ENCODE results near the gene BABAM2. TPM values are rescaled to one million over a fixed set of nuclear protein-coding genes. Genes with fewer than 3 reads are reported as not detected.
"Not testable (repeated sequence)": the region's sequence is repeated elsewhere in the genome, so short reads cannot be mapped to it uniquely, and the experiment has no call there.

BABAM2 gene
- total RNA-seq, result 10 to 100 TPM; 39.1 to 43.1 TPM
- long read RNA-seq, donor 1, transcript BABAM2-204 (12 exons, 1,657 nt), result major isoform, 9 of 22 reads
- long read RNA-seq, donor 1, partial matches to known transcripts, result 0 of 22 reads
- long read RNA-seq, donor 1, other reads (novel, unspliced or antisense), result 8 of 22 reads
- long read RNA-seq, donor 2, transcript BABAM2-204 (12 exons, 1,657 nt), result major isoform, 53 of 94 reads
- long read RNA-seq, donor 2, partial matches to known transcripts, result 8 of 94 reads
- long read RNA-seq, donor 2, other reads (novel, unspliced or antisense), result 21 of 94 reads

DNA sequence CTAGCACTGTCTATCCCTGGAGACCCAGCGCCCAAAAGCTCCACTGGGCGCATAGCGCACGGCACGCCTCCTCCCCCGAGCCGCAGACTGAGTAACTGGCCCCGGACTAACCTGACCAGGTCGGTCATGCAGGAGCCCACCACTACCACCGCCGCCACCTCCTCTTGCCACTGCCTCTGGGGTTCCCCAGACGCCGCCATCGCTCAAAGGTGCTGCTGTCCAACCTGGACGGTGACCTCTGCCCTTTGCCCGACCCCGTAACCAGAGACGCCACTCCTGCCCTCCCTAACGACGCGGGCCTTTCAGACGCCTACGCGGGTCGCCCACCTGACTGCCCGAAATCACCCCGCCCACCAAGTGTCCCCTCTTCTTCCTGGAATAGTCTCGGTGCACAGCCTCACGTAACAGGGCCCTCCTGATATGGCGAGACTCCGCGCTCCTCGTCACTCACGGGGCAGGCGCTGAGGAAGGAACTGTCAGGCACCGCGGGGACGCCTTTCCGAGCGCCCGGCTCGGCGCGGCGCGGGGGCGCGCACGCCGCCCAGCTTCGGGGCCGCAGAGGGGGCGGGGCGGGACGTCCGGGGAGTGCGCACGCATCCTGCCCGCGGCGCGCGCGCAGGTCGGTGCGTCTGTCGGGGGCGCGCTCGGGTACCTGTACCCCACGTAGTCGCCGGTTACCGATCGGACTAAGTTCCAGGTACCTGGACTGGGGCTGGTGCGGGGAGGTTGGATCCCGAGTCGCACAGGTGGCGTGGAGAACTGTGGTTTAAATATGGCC lies at the start of gene BABAM2, which contains the start of gene RBKS:
Gene BABAM2, plus strand, starts transcription at position 584 of the 778 bp plus-strand sequence. CDS start 3,828 bp downstream, outside the sequence.
Gene RBKS, minus strand, starts transcription at position 242 of the 778 bp plus-strand sequence. Its CDS starts 42 bp downstream, at position 200.
- intact Hi-C loops (cut with DNase I), result loop anchor here in 1 of 2 donors (10.0 kb wide), 1 partner anchor 504 kb away; the partner anchor contains the start of gene FOSL2
- DNase-seq (ENCODE audit: low spot score), result peak; percentile 96

DNA sequence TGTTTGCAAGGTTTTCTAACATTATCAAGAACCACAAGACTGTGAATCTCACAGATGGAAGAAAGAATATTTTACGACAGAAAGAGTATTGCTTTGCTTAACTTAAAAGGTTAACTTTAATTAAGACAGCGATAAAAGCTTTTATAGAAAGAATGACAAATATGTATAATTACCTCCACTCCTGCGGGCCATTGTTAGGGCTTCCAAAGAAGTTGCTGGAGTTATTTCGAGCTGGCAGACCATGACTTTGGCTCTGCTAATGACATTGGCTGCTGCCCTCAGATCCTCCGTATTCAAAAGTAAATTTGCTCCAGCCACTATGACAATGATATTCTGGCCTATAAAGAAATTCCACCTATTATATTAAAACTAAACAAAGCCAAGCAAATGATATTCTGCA lies 47.6 kb upstream of the BABAM2 start:
- DNase-seq (ENCODE audit: low spot score), result no peak
- intact Hi-C loops (cut with DNase I), result no loop called here

DNA sequence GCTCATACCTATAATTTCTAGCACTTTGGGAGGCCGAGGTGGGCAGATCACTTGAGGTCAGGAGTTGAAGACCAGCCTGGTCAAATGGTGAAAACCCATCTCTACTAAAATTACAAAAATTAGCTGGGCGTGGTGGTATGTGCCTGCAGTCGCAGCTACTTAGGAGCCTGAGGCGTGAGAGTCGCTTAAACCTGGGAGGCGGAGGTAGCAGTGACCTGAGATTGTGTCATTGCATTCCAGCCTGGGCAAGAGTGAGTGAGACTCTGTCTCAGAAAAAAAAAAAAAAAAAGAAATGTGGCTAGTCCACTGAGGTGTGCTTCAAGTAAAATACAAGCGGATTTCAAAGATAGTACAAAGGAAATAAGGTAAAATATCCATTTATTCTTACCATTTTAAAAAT lies 46.5 kb upstream of the BABAM2 start:
- DNase-seq (ENCODE audit: low spot score), result no peak
- intact Hi-C loops (cut with DNase I), result no loop called here

DNA sequence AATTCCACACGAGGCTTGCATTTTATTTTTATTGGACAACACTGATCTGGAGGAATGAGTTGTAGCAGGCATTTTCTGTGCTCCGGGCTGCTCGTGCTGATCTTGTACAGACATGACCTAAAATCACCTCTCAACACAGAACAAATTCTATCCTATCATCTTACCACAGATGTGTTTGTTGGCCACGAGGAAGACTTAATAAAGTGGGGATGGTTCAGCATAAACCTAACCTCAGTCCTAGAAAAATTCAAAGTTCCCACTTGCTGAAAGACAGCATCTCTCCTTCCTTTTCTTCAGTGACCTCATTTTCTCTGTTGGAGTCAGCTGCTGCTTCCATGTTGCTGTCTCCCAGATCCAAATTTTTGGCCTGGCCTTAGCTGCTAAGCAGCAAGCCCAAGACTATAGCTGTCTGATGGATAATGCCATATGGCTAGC lies 45.7 kb upstream of the BABAM2 start:
- intact Hi-C loops (cut with DNase I), result no loop called here
- DNase-seq (ENCODE audit: low spot score), result no peak

DNA sequence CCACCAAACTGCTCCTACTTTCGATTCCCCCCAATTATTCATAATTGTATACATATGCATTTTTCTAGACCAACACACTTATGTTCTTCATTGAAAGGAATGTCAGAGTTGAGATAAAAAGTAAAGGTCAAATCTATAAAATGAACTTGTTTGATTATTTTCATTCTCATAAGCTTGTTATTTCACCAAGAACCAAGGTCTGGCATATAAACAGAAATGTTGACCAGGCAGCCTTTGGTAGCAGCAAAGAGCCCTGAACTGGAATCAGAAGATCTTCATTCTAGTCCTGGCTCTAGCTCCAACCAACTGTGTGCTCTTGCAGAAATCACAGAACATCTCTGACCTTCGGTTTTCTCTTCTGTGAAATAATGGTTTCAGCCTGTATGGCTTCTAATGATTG lies 43.2 kb upstream of the BABAM2 start:
- DNase-seq (ENCODE audit: low spot score), result no peak
- intact Hi-C loops (cut with DNase I), result no loop called here

DNA sequence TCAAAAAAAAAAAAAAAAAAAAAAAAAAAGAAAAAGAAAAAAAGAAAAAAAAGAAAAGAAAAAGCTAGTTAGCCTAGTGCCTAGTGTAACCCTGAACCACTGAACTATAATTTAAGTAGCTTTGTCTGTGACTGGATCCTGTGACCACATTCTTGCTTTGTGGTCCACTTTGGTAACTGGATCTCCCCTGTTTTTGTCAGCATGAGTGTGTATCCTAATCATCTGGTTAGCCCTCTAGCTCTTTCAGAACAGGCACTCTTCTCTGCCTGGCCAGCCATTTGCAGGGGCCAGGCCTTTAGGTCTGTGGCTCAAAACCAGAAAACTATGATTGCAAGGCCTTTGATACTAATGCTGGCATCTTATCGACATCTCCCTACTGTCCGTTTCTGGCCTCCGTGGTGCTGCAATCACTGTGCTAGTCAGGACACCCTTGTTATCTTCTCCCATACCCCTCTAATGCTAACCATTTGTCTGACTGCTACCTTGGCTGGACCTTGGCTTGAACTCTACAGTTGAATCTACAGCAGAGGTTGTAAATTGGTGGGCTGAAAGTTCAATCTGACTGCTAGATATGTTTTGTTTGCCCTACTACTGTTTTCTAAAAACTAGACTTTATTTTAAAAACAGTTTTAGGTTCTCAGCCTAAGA lies 40.8 kb upstream of the BABAM2 start:
- no peak for DNase-seq (ENCODE audit: low spot score)
- intact Hi-C loops (cut with DNase I), result no loop called here

DNA sequence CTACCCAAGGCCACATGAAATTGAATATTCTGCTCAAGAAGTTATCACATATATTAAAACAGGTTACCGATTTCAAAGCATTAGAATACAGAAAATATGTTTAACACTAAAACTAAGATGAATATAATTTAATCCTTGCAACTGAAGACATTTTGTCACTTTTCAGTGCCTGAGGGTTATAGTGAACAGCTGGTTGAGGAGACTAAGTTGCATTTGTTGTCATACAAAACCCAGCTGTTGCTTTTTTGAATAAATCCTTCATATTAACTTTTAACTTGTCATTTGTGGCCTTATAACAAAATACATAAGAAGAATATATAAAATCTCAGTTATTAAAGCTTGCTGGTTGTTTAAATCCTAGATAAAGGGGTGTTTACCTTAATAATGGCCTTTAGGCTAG lies 37.8 kb upstream of the BABAM2 start:
- intact Hi-C loops (cut with DNase I), result no loop called here
- no peak for DNase-seq (ENCODE audit: low spot score)

DNA sequence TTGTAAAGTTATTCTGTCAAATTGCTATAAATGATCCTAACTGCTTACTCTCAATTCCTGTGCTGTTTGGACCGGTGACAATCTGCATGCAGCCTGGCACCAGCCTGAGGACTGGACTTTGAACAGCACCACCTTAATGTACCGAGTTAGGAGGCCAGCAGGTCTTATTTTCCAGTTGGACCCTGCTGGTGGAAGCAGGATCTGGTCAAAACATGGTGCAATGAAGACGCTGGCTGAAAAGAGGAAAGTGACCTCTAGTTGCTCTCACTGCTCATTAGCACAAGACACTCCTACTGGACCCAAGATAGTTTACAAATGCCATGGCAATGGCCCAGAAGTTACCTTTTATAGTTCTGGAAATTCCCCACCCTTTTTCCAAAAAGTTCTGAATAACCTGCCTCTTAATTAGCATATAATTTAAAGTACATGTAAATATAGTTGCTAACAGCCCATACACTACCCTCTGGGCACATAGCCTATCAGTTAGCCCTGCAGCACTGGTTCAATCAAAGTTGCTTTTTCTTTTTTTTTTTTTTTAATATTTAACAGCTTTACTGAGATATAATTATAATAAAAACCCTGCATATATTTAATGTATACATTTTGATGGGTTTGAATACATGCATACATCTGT lies 36.2 kb upstream of the BABAM2 start:
- no peak for DNase-seq (ENCODE audit: low spot score)
- intact Hi-C loops (cut with DNase I), result no loop called here

DNA sequence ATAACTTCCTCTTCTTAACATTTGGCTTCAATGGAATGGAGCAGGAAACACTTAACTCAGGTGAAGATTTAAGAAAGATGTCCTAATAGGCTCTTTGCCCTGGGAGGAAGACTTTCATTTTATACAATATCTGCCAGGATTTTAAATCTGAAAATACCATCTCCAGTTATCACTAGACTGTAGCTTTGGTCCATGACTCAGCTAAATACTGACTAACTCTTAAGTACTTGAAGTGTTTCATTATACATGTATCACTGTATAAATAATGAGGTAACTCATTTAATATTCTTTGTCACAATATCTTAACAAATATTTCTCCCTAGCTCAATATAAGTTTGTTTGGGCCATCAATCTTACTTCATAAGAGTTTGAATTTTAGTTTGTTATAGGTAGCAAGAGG lies 35.1 kb upstream of the BABAM2 start:
- intact Hi-C loops (cut with DNase I), result loop anchor here in 1 of 2 donors (5.0 kb wide), 2 partner anchors 92 to 93 kb away; no protein-coding TSS in a partner anchor

DNA sequence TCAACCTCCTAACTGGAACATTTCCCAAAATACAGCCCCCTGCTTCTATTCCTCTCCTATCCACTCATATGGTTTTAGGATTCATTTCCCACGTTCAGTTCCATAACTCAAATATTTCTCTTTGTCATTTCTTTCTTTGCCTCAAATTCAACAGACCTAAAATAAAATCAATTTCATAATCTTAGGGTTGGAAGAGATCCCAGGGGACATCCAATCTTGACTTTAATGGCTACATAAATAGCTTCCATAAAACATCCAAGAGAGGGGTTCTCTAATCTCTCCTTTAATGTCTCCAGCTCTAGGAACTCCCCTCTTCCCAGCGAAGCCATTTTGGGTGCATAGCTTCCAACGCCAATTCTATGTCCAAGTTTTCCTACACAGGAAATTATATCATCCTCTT lies 34.1 kb upstream of the BABAM2 start:
- intact Hi-C loops (cut with DNase I), result loop anchor here in 1 of 2 donors (5.0 kb wide), 2 partner anchors 91 to 94 kb away; no protein-coding TSS in a partner anchor
- DNase-seq (ENCODE audit: low spot score), result no peak

More for the DNA sequence above, 35.1 kb upstream of the BABAM2 start:
- no peak for DNase-seq (ENCODE audit: low spot score)

DNA sequence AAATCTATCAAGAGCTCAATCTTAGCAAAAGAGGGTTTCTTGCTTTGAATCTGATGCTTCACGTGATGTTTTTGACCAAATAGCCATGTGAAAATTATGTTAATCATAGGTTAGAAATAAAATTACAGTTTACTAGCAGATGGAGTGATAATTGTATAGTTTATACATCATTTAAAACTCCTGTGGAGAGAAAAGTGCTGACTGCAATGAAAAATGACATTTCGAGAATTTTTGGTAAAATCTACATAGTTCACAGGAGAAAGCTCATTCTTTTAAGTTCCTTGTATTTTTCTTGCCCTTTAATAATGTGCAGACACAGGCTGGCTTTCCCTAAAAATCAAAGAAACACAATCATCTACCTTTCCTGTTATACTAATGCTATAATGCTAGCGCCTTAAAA lies 33.6 kb upstream of the BABAM2 start:
- DNase-seq (ENCODE audit: low spot score), result no peak
- intact Hi-C loops (cut with DNase I), result loop anchor here in 1 of 2 donors (5.0 kb wide), 2 partner anchors 90 to 95 kb away; no protein-coding TSS in a partner anchor

DNA sequence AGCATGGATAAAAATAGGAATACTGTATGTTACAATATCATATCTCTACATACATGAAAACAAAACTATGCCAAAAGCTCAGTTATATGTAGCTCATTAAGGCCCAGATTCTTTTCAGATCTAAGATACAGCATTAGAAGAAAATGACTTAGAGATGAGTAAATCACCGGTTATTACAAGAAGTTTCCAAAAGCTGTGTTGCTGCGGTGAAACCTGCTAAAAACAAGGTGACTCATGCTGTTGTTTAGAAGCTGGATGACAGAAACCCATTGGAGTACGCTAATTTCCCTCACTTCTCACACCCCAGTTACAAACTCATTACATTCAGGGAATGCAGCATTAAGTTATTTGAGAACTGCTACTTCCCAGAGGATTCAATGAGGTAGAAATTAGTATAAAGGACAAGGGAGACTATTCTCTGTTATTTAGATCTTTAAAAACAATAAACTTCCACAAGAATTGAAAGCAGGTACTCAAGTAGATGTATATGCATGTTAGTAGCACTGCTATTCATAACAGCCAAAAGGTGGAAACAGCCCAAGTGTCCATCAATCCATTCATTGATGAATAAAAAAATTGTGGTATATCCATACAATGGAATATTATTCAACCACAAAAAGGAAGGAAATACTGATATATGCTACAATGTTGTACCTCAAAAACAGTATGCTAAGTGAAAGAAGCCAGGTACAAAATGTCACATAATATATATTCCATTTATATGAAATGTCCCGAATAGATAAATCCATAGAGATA lies 32.9 kb upstream of the BABAM2 start:
- intact Hi-C loops (cut with DNase I), result loop anchor here in 1 of 2 donors (5.0 kb wide), 2 partner anchors 90 to 95 kb away; no protein-coding TSS in a partner anchor
- DNase-seq (ENCODE audit: low spot score), result no peak

DNA sequence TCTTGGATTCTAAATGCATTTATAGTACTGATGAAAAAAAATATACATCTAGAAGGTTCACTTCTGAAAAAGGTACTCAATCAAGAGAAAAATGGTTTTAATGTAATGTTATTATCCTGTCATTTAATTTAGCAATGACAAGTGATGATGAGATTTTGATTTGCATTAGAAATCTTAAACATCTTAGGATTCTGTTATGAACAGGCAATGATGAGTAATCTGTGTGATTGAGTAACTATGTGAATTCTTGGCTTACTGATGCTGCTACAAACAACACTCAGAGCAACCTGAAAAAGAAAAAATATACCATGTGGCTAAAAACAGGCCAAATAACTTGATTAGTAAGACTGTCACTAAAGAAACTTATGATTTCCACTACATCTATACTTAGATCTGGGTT lies 30.4 kb upstream of the BABAM2 start:
- intact Hi-C loops (cut with DNase I), result no loop called here
- no peak for DNase-seq (ENCODE audit: low spot score)

DNA sequence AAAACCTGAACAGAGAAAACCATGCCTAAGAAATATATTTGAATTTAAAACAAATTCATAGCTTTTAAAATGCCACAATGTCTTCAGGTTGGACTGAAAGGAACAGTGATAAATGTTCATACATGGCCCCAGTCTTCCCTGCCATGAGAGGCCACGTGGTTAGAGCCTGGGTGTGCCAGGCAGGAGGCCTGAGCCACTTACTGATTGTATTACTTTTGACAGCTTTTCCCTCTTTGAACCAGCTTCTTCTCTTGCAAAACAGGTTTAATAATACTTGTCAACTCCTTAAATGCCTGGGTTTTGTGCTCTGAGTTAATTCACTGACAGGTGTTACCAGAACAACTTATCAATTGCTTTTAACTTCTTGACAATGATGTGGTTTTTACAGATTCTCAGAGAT lies 27.4 kb upstream of the BABAM2 start:
- intact Hi-C loops (cut with DNase I), result no loop called here
- DNase-seq (ENCODE audit: low spot score), result no peak

DNA sequence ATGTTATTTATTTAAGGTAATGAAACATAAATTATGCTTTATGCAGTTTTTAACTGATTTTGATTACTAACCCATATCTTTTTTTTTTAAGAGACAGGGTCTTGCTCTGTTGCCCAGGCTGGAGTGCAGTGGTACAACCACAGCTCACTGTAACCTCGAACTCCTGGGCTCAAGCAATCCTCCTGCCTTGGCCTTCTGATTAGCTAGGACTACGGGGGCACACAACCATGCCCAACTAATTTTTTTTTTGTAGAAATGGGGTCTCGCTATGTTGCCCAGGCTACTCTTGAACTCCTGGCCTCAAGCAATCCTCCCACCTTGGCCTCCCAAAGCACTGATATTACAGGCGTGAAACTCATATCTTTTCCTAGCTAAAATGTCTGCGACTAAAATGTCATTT lies 26.6 kb upstream of the BABAM2 start:
- DNase-seq (ENCODE audit: low spot score); intact Hi-C loops (cut with DNase I): not testable (repeated sequence)

DNA sequence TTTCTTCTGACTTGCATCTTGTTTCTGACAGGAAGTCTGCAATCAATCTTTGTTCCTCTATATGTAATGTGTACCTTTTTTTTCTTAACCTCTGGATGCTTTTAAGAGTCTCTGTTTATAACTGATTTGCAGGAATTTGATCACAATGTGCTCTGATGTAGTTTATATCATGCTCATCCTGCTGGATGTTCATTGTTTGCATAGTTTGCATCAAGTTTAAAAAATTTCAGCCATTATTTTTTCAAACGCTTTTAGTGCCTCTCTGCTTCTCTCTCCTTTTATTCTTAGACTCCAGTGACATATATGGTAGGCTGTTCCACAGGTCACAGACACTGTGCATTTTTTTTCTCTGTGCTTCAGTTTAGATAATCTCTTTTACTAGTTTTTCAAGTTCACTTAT lies 24.3 kb upstream of the BABAM2 start:
- no peak for DNase-seq (ENCODE audit: low spot score)
- intact Hi-C loops (cut with DNase I), result no loop called here

DNA sequence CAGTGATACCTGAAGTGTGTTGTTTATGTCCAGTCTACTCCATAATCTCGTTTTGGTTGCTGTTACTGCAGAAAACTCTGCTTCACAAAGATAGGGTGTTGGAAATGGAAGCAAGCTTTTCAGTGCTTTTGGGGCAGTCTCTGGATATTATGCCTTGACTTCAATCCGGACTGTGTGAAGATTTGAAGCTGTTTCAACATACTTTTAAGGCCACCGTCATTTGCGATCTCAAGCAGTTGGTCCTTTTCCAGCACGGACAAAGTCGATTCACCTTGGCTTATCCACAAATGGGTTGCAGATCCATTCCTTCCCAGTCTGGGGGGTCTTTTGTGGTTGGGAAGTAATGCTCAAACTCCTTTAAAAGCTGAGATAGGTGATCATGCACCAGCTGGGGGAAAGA lies 20.8 kb upstream of the BABAM2 start:
- DNase-seq (ENCODE audit: low spot score), result no peak
- intact Hi-C loops (cut with DNase I), result no loop called here

DNA sequence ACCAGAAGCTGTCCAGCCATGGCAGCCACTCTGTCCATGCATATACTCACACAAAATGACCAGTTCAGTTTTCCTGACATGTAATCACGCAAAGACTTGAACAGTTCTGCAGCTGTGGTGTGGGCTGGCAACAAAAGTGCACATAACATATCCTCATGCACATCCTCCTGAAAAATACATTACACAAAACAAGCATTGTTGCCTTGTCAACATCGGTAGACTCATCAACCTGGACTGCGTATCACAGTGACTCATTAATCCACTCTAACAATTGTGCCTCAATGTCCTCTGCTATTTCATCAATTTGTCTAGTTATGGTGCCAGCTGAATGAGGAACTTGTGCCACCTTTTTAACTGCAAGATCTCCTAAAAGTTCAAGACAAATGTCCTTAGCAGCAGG lies 19.8 kb upstream of the BABAM2 start:
- intact Hi-C loops (cut with DNase I), result no loop called here
- no peak for DNase-seq (ENCODE audit: low spot score)

DNA sequence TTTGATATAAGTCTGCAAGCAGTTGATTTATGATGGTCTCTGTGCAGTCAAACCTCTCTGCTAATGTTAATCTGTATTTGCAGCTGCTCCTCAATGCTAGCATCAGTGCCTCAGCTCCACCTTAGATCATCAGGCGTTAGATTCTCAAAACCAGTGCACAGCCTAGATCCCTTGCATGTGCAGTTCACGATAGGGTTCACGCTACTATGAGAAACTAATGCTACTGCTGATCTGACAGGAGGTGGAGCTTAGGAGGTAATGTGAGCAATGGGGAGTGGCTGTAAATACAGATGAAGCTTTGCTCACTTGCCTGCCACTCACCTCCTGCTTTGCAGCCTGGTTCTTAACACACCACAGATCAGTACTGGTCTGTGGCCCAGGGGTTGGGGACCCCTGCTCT lies 18.7 kb upstream of the BABAM2 start:
- no peak for DNase-seq (ENCODE audit: low spot score)
- intact Hi-C loops (cut with DNase I), result no loop called here
